ENCODE data around the gene DLGAP1. TPM values are rescaled to one million over a fixed set of nuclear protein-coding genes. Genes with fewer than 3 reads are reported as not detected.

DLGAP1 gene
- total and polyA plus RNA-seq, 2 experiments from 2014 or later, result 3.1 to 6.5 TPM

- no peak for DNase-seq (ENCODE audit: low spot score)
- Histone ChIP-seq H3K4me1 (ENCODE audit: insufficient read depth) (no peaks in the 10 kb centered on the region), H3K9me2 (replicated peaks; ENCODE audit: insufficient read depth) (no peaks in the 10 kb centered on the region), H3K4me2 (no peak overlapping the region), H2AFZ (no peak overlapping the region), H3K36me3 (replicated peaks; ENCODE audit: insufficient read depth, low read depth) (no peaks in the 10 kb centered on the region), H3K27me3 (no peaks in the 10 kb centered on the region), H3K27ac (no peak overlapping the region), H3K4me3 (no peak overlapping the region), H4K20me1 (ENCODE audit: insufficient read depth, poor library complexity, severe bottlenecking) (no peaks in the 10 kb centered on the region), H3K9me3 (ENCODE audit: low read depth) (no peaks in the 10 kb centered on the region), H3K79me2 (no peaks in the 10 kb centered on the region)
- 80% methylated on average over 4 of the region's 4 CpGs for WGBS (ENCODE audit: low lambda C conversion rate, missing lambda C conversion rate)
- no peak for TF ChIP-seq EZH2 (IDR thresholded peaks at IDR 0.05; ENCODE audit: borderline replicate concordance)
- TF ChIP-seq CTCF (IDR thresholded peaks at IDR 0.05; ENCODE audit: poor library complexity), result no peak
- no peak for TF ChIP-seq EZH2phosphoT487 (IDR thresholded peaks at IDR 0.05; ENCODE audit: low read depth, severe bottlenecking, unreplicated experiment)
Observed at GRCh38 chr18:4252829-4253228, 202.3 kb downstream of the DLGAP1 start.

- Histone ChIP-seq H3K9me2 (replicated peaks; ENCODE audit: insufficient read depth) (no peaks in the 10 kb centered on the region), H3K36me3 (replicated peaks; ENCODE audit: insufficient read depth, low read depth) (no peaks in the 10 kb centered on the region), H3K27me3 (no peaks in the 10 kb centered on the region), H3K4me2 (no peak overlapping the region), H3K27ac (no peak overlapping the region), H3K9me3 (ENCODE audit: low read depth) (no peaks in the 10 kb centered on the region), H4K20me1 (ENCODE audit: insufficient read depth, poor library complexity, severe bottlenecking) (no peaks in the 10 kb centered on the region), H3K79me2 (no peaks in the 10 kb centered on the region), H3K4me1 (ENCODE audit: insufficient read depth) (no peaks in the 10 kb centered on the region), H2AFZ (no peak overlapping the region), H3K4me3 (no peak overlapping the region)
- TF ChIP-seq EZH2phosphoT487 (IDR thresholded peaks at IDR 0.05; ENCODE audit: low read depth, severe bottlenecking, unreplicated experiment), result no peak
- TF ChIP-seq CTCF (IDR thresholded peaks at IDR 0.05; ENCODE audit: poor library complexity), result no peak
- TF ChIP-seq EZH2 (IDR thresholded peaks at IDR 0.05; ENCODE audit: borderline replicate concordance), result no peak
- no peak for DNase-seq (ENCODE audit: low spot score)
- 84% methylated on average over 3 of the region's 3 CpGs for whole genome bisulfite sequencing (ENCODE audit: low lambda C conversion rate, missing lambda C conversion rate)
Observed at GRCh38 chr18:4251873-4252272, 203.2 kb downstream of the DLGAP1 start.

GRCh38 chr18:4251206-4251605, 203.9 kb downstream of the DLGAP1 start:
- 56% methylated on average over 2 of the region's 2 CpGs for WGBS (ENCODE audit: low lambda C conversion rate, missing lambda C conversion rate)
- Histone ChIP-seq H3K36me3 (replicated peaks; ENCODE audit: insufficient read depth, low read depth) (no peaks in the 10 kb centered on the region), H2AFZ (no peak overlapping the region), H3K4me3 (no peak overlapping the region), H3K9me2 (replicated peaks; ENCODE audit: insufficient read depth) (no peaks in the 10 kb centered on the region), H3K4me1 (ENCODE audit: insufficient read depth) (no peaks in the 10 kb centered on the region), H3K27ac (no peak overlapping the region), H3K4me2 (no peak overlapping the region), H3K27me3 (no peaks in the 10 kb centered on the region), H4K20me1 (ENCODE audit: insufficient read depth, poor library complexity, severe bottlenecking) (no peaks in the 10 kb centered on the region), H3K9me3 (ENCODE audit: low read depth) (no peaks in the 10 kb centered on the region), H3K79me2 (no peaks in the 10 kb centered on the region)
- DNase-seq (ENCODE audit: low spot score), result no peak
- TF ChIP-seq EZH2 (IDR thresholded peaks at IDR 0.05; ENCODE audit: borderline replicate concordance), result no peak
- no peak for TF ChIP-seq EZH2phosphoT487 (IDR thresholded peaks at IDR 0.05; ENCODE audit: low read depth, severe bottlenecking, unreplicated experiment)
- TF ChIP-seq CTCF (IDR thresholded peaks at IDR 0.05; ENCODE audit: poor library complexity), result no peak

GRCh38 chr18:4250141-4250540, 205.0 kb downstream of the DLGAP1 start:
- WGBS (ENCODE audit: low lambda C conversion rate, missing lambda C conversion rate), result 72% methylated on average over 2 of the region's 2 CpGs
- TF ChIP-seq EZH2 (IDR thresholded peaks at IDR 0.05; ENCODE audit: borderline replicate concordance) (no peak), EZH2phosphoT487 (IDR thresholded peaks at IDR 0.05; ENCODE audit: low read depth, severe bottlenecking, unreplicated experiment) (no peak), CTCF (IDR thresholded peaks at IDR 0.05; ENCODE audit: poor library complexity) (no peak)
- no peaks in the 10 kb centered on the region for H3K9me2 ChIP-seq (replicated peaks; ENCODE audit: insufficient read depth)

More at GRCh38 chr18:4250141-4250540, 205.0 kb downstream of the DLGAP1 start:
- no peaks in the 10 kb centered on the region for H3K79me2 ChIP-seq
- no peaks in the 10 kb centered on the region for H3K27me3 ChIP-seq
- H3K9me3 ChIP-seq (ENCODE audit: low read depth), result no peaks in the 10 kb centered on the region
- no peaks in the 10 kb centered on the region for H3K36me3 ChIP-seq (replicated peaks; ENCODE audit: insufficient read depth, low read depth)
- no peak overlapping the region for H3K27ac ChIP-seq
- DNase-seq (ENCODE audit: low spot score), result no peak
- no peak overlapping the region for H2AFZ ChIP-seq
- H4K20me1 ChIP-seq (ENCODE audit: insufficient read depth, poor library complexity, severe bottlenecking), result no peaks in the 10 kb centered on the region
- H3K4me2 ChIP-seq, result no peak overlapping the region
- H3K4me3 ChIP-seq, result no peak overlapping the region
- no peaks in the 10 kb centered on the region for H3K4me1 ChIP-seq (ENCODE audit: insufficient read depth)
